CD4-positive, alpha-beta memory T cell (primary cell): Measurements from ENCODE around the gene MYH7B. TPM values are rescaled to one million over a fixed set of nuclear protein-coding genes. Genes with fewer than 3 reads are reported as not detected.

Experiments used
- CTCF ChIA-PET: fragments of 350-600 bp; sonication (Branson Sonifier 250); formaldehyde crosslinking; loops from one replicate; lab custom pipeline; 2021; ENCODE audit warnings: inconsistent platforms; ENCODE audit not compliant: partially characterized antibody; lab: Charles Lee
- POLR2A ChIA-PET: fragments of 350-600 bp; sonication (Branson Sonifier 250); formaldehyde crosslinking; loops from one replicate; lab custom pipeline; 2021; ENCODE audit not compliant: partially characterized antibody; lab: Charles Lee
- DNase-seq, 5 donors: peaks; one replicate each; pipeline versions ENCODE4 v3.0.0 to v3.0.0-alpha.2; 2020 to 2022; ENCODE audit warnings: mixed read lengths in 1 of 5
- H3K27ac ChIP-seq: one replicate; pipeline ENCODE4 v1.7.0; 2013; ENCODE audit warnings: low read depth, low read length
- H3K27me3 ChIP-seq: 2 replicates; pipeline ENCODE4 v1.7.0; 2013; ENCODE audit warnings: mild to moderate bottlenecking, low read length, moderate library complexity; ENCODE audit not compliant: insufficient read depth
- H3K36me3 ChIP-seq: 2 replicates; pipeline ENCODE4 v1.7.0; 2013; ENCODE audit warnings: mild to moderate bottlenecking, low read length, moderate library complexity; ENCODE audit not compliant: insufficient read depth
- H3K4me1 ChIP-seq: 2 replicates; pipeline ENCODE4 v1.7.0; 2013; ENCODE audit warnings: mild to moderate bottlenecking, low read length, moderate library complexity; ENCODE audit not compliant: insufficient read depth
- H3K4me3 ChIP-seq, 2 donors: one replicate each; pipeline ENCODE4 v1.7.0; 2013; ENCODE audit warnings: low read length in 2 of 2, mild to moderate bottlenecking in 1 of 2
- H3K9me3 ChIP-seq, 2 donors: one replicate each; pipeline ENCODE4 v1.7.0; 2013; ENCODE audit warnings: low read length in 2 of 2, control low read depth in 1 of 2; ENCODE audit not compliant: control insufficient read depth in 1 of 2
- H3K27ac Mint-ChIP-seq, 7 donors: one replicate each; pipeline ENCODE4 v1.8.0; 2020 to 2021; ENCODE audit warnings: mixed read lengths in 7 of 7, mild to moderate bottlenecking in 6 of 7, inconsistent platforms in 3 of 7, moderate library complexity in 3 of 7
- H3K27me3 Mint-ChIP-seq, 2 donors: one replicate each; pipeline ENCODE4 v1.8.0; 2020 to 2021; ENCODE audit warnings: mixed read lengths in 2 of 2
- H3K36me3 Mint-ChIP-seq, 2 donors: one replicate each; pipeline ENCODE4 v1.8.0; 2020 to 2021; ENCODE audit warnings: mixed read lengths in 2 of 2, inconsistent platforms in 1 of 2, mild to moderate bottlenecking in 1 of 2
- H3K4me1 Mint-ChIP-seq, 4 donors: one replicate each; pipeline ENCODE4 v1.8.0; 2020 to 2021; ENCODE audit warnings: mixed read lengths in 4 of 4, mild to moderate bottlenecking in 1 of 4
- H3K4me3 Mint-ChIP-seq, 8 donors: one replicate each; pipeline ENCODE4 v1.8.0; 2020 to 2021; ENCODE audit warnings: mixed read lengths in 8 of 8, mild to moderate bottlenecking in 7 of 8, moderate library complexity in 6 of 8, inconsistent platforms in 3 of 8
- H3K9me3 Mint-ChIP-seq, 8 donors: one replicate each; pipeline ENCODE4 v1.8.0; 2020 to 2021; ENCODE audit warnings: mixed read lengths in 8 of 8, mild to moderate bottlenecking in 5 of 8, inconsistent platforms in 3 of 8, moderate library complexity in 1 of 8
- intact Hi-C: fragments of 100-400 bp; cut with micrococcal nuclease; formaldehyde crosslinking; loops from one replicate; pipeline ENCODE4 v1.15.1; 2023
- polyA plus RNA-seq, 2 donors: library from polyadenylated mRNA; unstranded; fragments of 300-500 nt; fragmentation: Illumina TruSeq; gene quantifications; one replicate each; pipeline ENCODE4 v1.2.3, GENCODE V29; 2021
- total RNA-seq, 2 experiments: library from RNA; stranded (reverse); gene quantifications; one replicate each; pipeline ENCODE4 v1.2.3, GENCODE V29; 2021

MYH7B gene
- total and polyA plus RNA-seq, 4 experiments from 2014 or later = 0.32 to 0.47 (median 0.39) TPM; not detected in 1

- Mint-ChIP-seq H3K27me3 (peaks cover 7 to 11% of the 10 kb centered on the region in 2 donors), H3K4me1 (peaks cover 0 to 3% (median under 1%) of the 10 kb centered on the region in 4 donors), H3K27ac (no peak overlapping the region), H3K36me3 (peaks cover 0 to 3% of the 10 kb centered on the region in 2 donors), H3K9me3 (peaks cover 0 to 5% (median 0%) of the 10 kb centered on the region in 8 donors), H3K4me3 (no peak overlapping the region)
- ChIA-PET POLR2A (no interaction called here), CTCF (no interaction called here)
- H3K27ac ChIP-seq = no peak overlapping the region
- peaks cover 4% of the 10 kb centered on the region for H3K27me3 ChIP-seq
- no peak overlapping the region for H3K4me3 ChIP-seq
- no peaks in the 10 kb centered on the region for H3K36me3 ChIP-seq
- intact Hi-C loops = no loop called here
- no peaks in the 10 kb centered on the region for H3K4me1 ChIP-seq
- no peaks in the 10 kb centered on the region for H3K9me3 ChIP-seq
- no peak for DNase-seq
Measured at GRCh38 chr20:34987288-34988190, 31.9 kb downstream of the MYH7B start.

- H3K36me3 ChIP-seq = no peaks in the 10 kb centered on the region
- no peak overlapping the region for H3K4me3 Mint-ChIP-seq
- H3K4me1 Mint-ChIP-seq = peaks cover 0 to 3% (median under 1%) of the 10 kb centered on the region in 4 donors
- H3K9me3 Mint-ChIP-seq = peaks cover 0 to 5% (median 0%) of the 10 kb centered on the region in 8 donors
- H3K4me1 ChIP-seq = no peaks in the 10 kb centered on the region
- H3K9me3 ChIP-seq = no peaks in the 10 kb centered on the region
- ChIA-PET CTCF (no interaction called here), POLR2A (no interaction called here)
- H3K27me3 ChIP-seq = peaks cover 4% of the 10 kb centered on the region
- no peak overlapping the region for H3K4me3 ChIP-seq
- no peak overlapping the region for H3K27ac ChIP-seq
- peak overlapping the region in 1 of 7 donors; percentile 82 for H3K27ac Mint-ChIP-seq
- intact Hi-C loops = no loop called here
- DNase-seq = no peak
- H3K36me3 Mint-ChIP-seq = peaks cover 0 to 3% of the 10 kb centered on the region in 2 donors
- peaks cover 3 to 7% of the 10 kb centered on the region in 2 donors for H3K27me3 Mint-ChIP-seq
Measured at GRCh38 chr20:34988191-34988540, 32.5 kb downstream of the MYH7B start.

DNA sequence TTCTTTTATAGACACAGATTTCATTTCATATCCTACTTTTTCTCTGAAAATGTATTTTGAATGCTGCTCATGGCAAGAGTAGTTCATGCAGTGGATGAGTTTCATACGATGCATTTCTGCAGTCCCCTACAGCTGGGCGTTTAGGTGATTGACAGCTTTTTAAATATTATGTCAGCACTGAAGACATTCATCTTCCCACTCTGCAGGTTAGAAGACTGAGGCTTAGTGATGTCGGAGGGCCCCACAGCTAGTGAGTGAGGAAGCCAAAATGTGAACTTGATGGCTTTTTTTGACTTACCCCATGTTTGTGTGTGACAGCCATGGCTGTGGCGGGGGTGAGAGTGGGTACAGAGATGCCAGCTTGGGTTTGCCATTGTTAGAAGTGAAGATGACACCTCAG is 33.5 kb downstream of the MYH7B start:
- ChIA-PET POLR2A (no interaction called here), CTCF (interaction anchor here (0.7 kb wide), 1 partner anchor 1021 kb away, joined by 4 read pairs; no protein-coding TSS in a partner anchor)
- H3K27me3 Mint-ChIP-seq = peaks cover under 1 to 1% of the 10 kb centered on the region in 2 donors
- H3K27ac Mint-ChIP-seq = peak overlapping the region in 1 of 7 donors; percentile 29
- Histone ChIP-seq H3K4me3 (no peak overlapping the region), H3K27me3 (no peaks in the 10 kb centered on the region), H3K9me3 (no peaks in the 10 kb centered on the region), H3K27ac (no peak overlapping the region), H3K4me1 (no peaks in the 10 kb centered on the region), H3K36me3 (no peaks in the 10 kb centered on the region)
- intact Hi-C loops = no loop called here
- peaks cover 0 to 5% (median 0%) of the 10 kb centered on the region in 8 donors for H3K9me3 Mint-ChIP-seq
- H3K4me3 Mint-ChIP-seq = no peak overlapping the region
- no peak for DNase-seq
- H3K4me1 Mint-ChIP-seq = peaks cover 0 to 3% (median under 1%) of the 10 kb centered on the region in 4 donors
- peaks cover 0 to 5% of the 10 kb centered on the region in 2 donors for H3K36me3 Mint-ChIP-seq

DNA sequence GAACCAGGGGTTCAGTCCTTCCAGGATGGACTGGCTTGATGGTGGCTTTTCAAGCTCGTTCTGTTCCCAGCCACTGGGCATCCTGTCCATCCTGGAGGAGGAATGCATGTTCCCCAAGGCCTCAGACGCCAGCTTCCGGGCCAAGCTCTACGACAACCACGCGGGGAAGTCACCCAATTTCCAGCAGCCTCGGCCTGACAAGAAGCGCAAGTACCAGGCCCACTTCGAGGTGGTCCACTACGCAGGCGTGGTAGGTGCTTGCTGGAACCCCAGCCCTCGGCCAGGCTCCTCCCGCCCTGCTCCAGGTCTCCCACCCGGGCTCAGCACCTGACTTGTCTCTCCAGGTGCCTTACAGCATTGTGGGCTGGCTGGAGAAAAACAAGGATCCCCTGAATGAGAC is 34.0 kb downstream of the MYH7B start:
- H3K4me1 ChIP-seq = no peaks in the 10 kb centered on the region
- H3K27me3 ChIP-seq = no peaks in the 10 kb centered on the region
- ChIA-PET CTCF (no interaction called here), POLR2A (no interaction called here)
- H3K27ac ChIP-seq = no peak overlapping the region
- intact Hi-C loops = no loop called here
- Mint-ChIP-seq H3K27me3 (peaks cover 0 to 1% of the 10 kb centered on the region in 2 donors), H3K36me3 (peaks cover 0 to 9% of the 10 kb centered on the region in 2 donors), H3K4me3 (no peak overlapping the region), H3K27ac (no peak overlapping the region), H3K9me3 (peaks cover 0 to 5% (median 0%) of the 10 kb centered on the region in 8 donors), H3K4me1 (peaks cover 0 to 3% (median under 1%) of the 10 kb centered on the region in 4 donors)
- no peaks in the 10 kb centered on the region for H3K9me3 ChIP-seq
- no peak overlapping the region for H3K4me3 ChIP-seq
- DNase-seq = no peak
- H3K36me3 ChIP-seq = no peaks in the 10 kb centered on the region

DNA sequence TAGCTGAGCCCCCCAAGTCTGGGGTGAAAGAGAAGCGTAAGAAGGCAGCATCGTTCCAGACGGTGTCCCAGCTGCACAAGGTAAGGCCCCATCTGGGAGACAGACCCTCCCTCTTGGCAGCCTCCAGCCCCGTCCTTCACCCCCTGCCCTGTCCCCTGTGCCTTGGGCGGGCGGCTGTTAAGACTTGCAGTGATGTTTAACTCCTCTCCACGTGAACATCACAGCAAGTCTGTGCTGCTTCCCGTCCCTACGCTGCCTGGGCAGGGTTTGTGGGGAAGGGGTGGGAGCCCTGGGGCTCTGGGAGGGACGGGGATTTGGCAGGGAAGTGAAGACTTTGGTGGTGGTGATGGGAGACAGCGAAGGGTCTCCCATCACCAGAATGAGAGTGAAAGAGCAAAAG is 34.6 kb downstream of the MYH7B start:
- Mint-ChIP-seq H3K9me3 (peaks cover 0 to 4% (median 0%) of the 10 kb centered on the region in 8 donors), H3K36me3 (peaks cover 0 to 13% of the 10 kb centered on the region in 2 donors), H3K27me3 (no peaks in the 10 kb centered on the region), H3K27ac (no peak overlapping the region), H3K4me1 (peaks cover 0 to 3% (median 0%) of the 10 kb centered on the region in 4 donors), H3K4me3 (no peak overlapping the region)
- Histone ChIP-seq H3K4me1 (no peaks in the 10 kb centered on the region), H3K4me3 (no peak overlapping the region), H3K27me3 (no peaks in the 10 kb centered on the region), H3K27ac (no peak overlapping the region), H3K9me3 (no peaks in the 10 kb centered on the region), H3K36me3 (no peaks in the 10 kb centered on the region)
- CTCF ChIA-PET = no interaction called here
- no peak for DNase-seq
- POLR2A ChIA-PET = no interaction called here
- intact Hi-C loops = no loop called here

GRCh38 chr20:34990661-34991214 is 35.1 kb downstream of the MYH7B start:
- Mint-ChIP-seq H3K27ac (peak overlapping the region in 2 of 7 donors; percentile 12 to 22), H3K4me3 (no peak overlapping the region), H3K9me3 (peaks cover 0 to 3% (median 0%) of the 10 kb centered on the region in 8 donors), H3K4me1 (peaks cover 0 to 3% (median 0%) of the 10 kb centered on the region in 4 donors), H3K27me3 (no peaks in the 10 kb centered on the region), H3K36me3 (peaks cover under 1 to 16% of the 10 kb centered on the region in 2 donors)
- DNase-seq = no peak
- H3K4me1 ChIP-seq = no peaks in the 10 kb centered on the region
- no peak overlapping the region for H3K27ac ChIP-seq
- H3K36me3 ChIP-seq = peaks cover 3% of the 10 kb centered on the region
- no peaks in the 10 kb centered on the region for H3K27me3 ChIP-seq
- intact Hi-C loops = no loop called here
- no peaks in the 10 kb centered on the region for H3K9me3 ChIP-seq
- no peak overlapping the region for H3K4me3 ChIP-seq
- CTCF ChIA-PET = no interaction called here
- POLR2A ChIA-PET = no interaction called here

DNA sequence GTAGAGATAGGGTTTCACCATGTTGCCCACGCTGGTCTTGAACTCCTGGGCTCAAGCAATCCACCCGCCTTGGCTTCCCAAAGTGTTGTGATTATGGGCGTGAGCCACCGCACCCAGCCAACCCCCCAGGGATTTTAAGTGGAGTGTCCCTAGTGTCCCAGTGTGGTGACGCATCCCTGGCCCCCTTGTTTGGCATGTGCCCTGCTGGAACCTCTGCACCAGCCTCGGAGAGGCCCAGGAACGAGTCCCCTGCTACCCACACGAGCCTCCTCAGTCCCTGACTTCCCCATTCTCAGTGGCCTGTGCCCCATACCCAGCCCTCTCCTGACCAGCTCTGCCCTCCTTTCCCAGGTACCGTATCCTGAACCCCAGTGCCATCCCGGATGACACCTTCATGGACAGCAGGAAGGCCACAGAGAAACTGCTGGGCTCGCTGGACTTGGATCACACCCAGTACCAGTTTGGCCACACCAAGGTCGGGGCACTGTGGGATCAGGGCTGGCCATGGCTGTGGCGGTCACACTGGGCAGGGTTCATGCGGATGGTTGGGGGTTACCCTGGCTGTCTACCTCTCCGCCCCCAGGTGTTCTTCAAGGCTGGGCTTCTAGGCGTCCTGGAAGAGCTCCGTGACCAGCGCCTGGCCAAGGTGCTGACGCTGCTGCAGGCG is 37.2 kb downstream of the MYH7B start:
- peaks cover under 1 to 4% (median 2%) of the 10 kb centered on the region in 4 donors for H3K4me1 Mint-ChIP-seq
- H3K27ac Mint-ChIP-seq = no peak overlapping the region
- Histone ChIP-seq H3K27ac (no peak overlapping the region), H3K9me3 (no peaks in the 10 kb centered on the region), H3K36me3 (peaks cover 7% of the 10 kb centered on the region), H3K27me3 (no peaks in the 10 kb centered on the region), H3K4me3 (no peak overlapping the region), H3K4me1 (no peaks in the 10 kb centered on the region)
- H3K36me3 Mint-ChIP-seq = peaks cover 12 to 33% of the 10 kb centered on the region in 2 donors
- intact Hi-C loops = no loop called here
- H3K4me3 Mint-ChIP-seq = no peak overlapping the region
- no peaks in the 10 kb centered on the region for H3K27me3 Mint-ChIP-seq
- CTCF ChIA-PET = no interaction called here
- DNase-seq = no peak
- POLR2A ChIA-PET = no interaction called here
- peaks cover 0 to 3% (median 0%) of the 10 kb centered on the region in 8 donors for H3K9me3 Mint-ChIP-seq
